Activated T-cell treated with anti-CD3 and anti-CD28 coated beads, Interleukin-2, amount 50 U/mL, for 4 hours (primary cell): ENCODE measurements around the gene SLC35G3. TPM values are rescaled to one million over a fixed set of nuclear protein-coding genes. Genes with fewer than 3 reads are reported as not detected.

Experiments used
- ATAC-seq, 2 donors: fragments of 200-7000 bp; cut with Tn5 transposase; one replicate each; pipeline ENCODE4 v1.10.0; 2021
- DNase-seq: peaks from one replicate; pipeline ENCODE4 v3.0.0-alpha.2; 2020
- H3K27me3 Mint-ChIP-seq: one replicate; pipeline ENCODE4 v1.8.0; 2021; ENCODE audit warnings: low read depth, mixed read lengths
- H3K36me3 Mint-ChIP-seq: one replicate; pipeline ENCODE4 v1.8.0; 2022; ENCODE audit warnings: mixed read lengths; ENCODE audit not compliant: insufficient read depth
- H3K4me1 Mint-ChIP-seq: one replicate; pipeline ENCODE4 v1.8.0; 2021; ENCODE audit warnings: low read depth, mixed read lengths
- H3K4me3 Mint-ChIP-seq: one replicate; pipeline ENCODE4 v1.8.0; 2021; ENCODE audit warnings: mild to moderate bottlenecking, moderate library complexity, mixed read lengths
- H3K9me3 Mint-ChIP-seq: one replicate; pipeline ENCODE4 v1.8.0; 2021; ENCODE audit warnings: mixed read lengths
- total RNA-seq, 3 donors: library from RNA; stranded (reverse); gene quantifications; one replicate each; pipeline ENCODE4 v1.2.1, GENCODE V29; 2021

SLC35G3 gene
- total RNA-seq, 3 donors from 2014 or later = not detected

- no peaks in the 10 kb centered on the region for H3K27me3 Mint-ChIP-seq
- ATAC-seq (no peak), DNase-seq (no peak)
- H3K4me3 Mint-ChIP-seq = no peak overlapping the region
- no peaks in the 10 kb centered on the region for H3K9me3 Mint-ChIP-seq
- no peaks in the 10 kb centered on the region for H3K36me3 Mint-ChIP-seq
- H3K4me1 Mint-ChIP-seq = peaks cover 4% of the 10 kb centered on the region
Observed at GRCh38 chr17:35146214-35146833, 47.9 kb downstream of the SLC35G3 start.

DNA sequence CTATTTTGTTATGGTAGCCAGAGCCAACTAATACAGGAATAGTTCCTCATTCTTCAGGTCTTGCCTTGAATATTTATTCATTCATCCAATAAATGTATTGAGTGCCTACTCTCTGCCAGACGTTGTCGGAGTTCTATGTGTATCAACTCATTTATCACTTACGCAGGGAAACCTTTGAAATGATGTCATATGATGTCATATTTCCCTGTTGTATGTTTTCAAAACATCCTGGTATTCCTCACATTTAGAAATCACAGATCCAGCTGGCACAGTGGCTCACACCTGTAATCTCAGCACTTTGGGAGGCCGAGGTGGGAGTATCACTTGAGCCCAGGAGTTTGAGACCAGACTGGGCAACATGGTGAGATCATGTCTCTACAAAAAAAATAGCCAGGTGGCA, 49.4 kb downstream of the SLC35G3 start:
- DNase-seq (no peak), ATAC-seq (no peak)
- Mint-ChIP-seq H3K36me3 (no peaks in the 10 kb centered on the region), H3K27me3 (no peaks in the 10 kb centered on the region), H3K9me3 (no peaks in the 10 kb centered on the region), H3K4me1 (peaks cover 9% of the 10 kb centered on the region), H3K4me3 (no peak overlapping the region)

Other genes with a start within 250 kb of the SLC35G3 start
- gene CCT6B, start 232.9 kb downstream of the SLC35G3 start, total RNA-seq = 1 to 10 TPM in 1 of 3 donors, under 1 TPM in 2; 0.51 to 1.0 (median 0.95) TPM
- gene ZNF830, start 232.9 kb downstream of the SLC35G3 start, total RNA-seq = 10 to 100 TPM; 22.7 to 24.5 (median 22.8) TPM
- 10 to 100 TPM; 54.3 to 63.9 (median 58.2) TPM for gene LIG3, start 213.9 kb downstream of the SLC35G3 start, total RNA-seq
- gene RFFL, start 130.7 kb downstream of the SLC35G3 start, total RNA-seq = 10 to 100 TPM; 19.6 to 28.2 (median 20.3) TPM
- gene RAD51D, start 74.5 kb downstream of the SLC35G3 start, total RNA-seq = 10 to 100 TPM; 20.6 to 24.5 (median 23.4) TPM
- not detected for gene FNDC8, start 72.8 kb downstream of the SLC35G3 start, total RNA-seq
- 10 to 100 TPM; 72.8 to 85.7 (median 85.3) TPM for gene NLE1, start 52.1 kb downstream of the SLC35G3 start, total RNA-seq
- not detected for gene UNC45B, start 46.6 kb downstream of the SLC35G3 start, total RNA-seq
- gene SLFN5, start 48.7 kb upstream of the SLC35G3 start, total RNA-seq = 10 to 100 TPM in 1 of 3 donors, 1 to 10 TPM in 2; 5.2 to 16.2 (median 8.0) TPM
- 10 to 100 TPM; 13.4 to 17.0 (median 16.8) TPM for gene SLFN11, start 179.2 kb upstream of the SLC35G3 start, total RNA-seq
- 1 to 10 TPM in 2 of 3 donors, under 1 TPM in 1; 0.81 to 2.0 (median 1.1) TPM for gene SLFN12, start 238.1 kb upstream of the SLC35G3 start, total RNA-seq